SK-N-SH treated with all-trans-retinoic acid at 6 μM for 48 hours (cell line): ENCODE data around the gene ADAMTS20.

ENCODE experiments used
- ATAC-seq: fragments of 200-7000 bp; cut with Tn5 transposase; 3 replicates; pipeline ENCODE4 v1.9.1; 2020; ENCODE audit warnings: mild to moderate bottlenecking, moderate library complexity
- ARNTL ChIP-seq: fragments of 450-650 bp; formaldehyde crosslinking; IDR thresholded peaks from 2 replicates; pipeline ENCODE4 v1.5.0; 2020; ENCODE audit warnings: low read depth, mild to moderate bottlenecking, moderate library complexity, borderline replicate concordance
- BACH2 ChIP-seq: fragments of 250-450 bp; sonication (Bioruptor Pico); IDR thresholded peaks from 2 replicates; pipeline ENCODE4 v1.9.0; 2021; ENCODE audit warnings: mild to moderate bottlenecking, borderline replicate concordance
- ESRRG ChIP-seq: fragments of 250-450 bp; sonication (Bioruptor Pico); IDR thresholded peaks from 2 replicates; pipeline ENCODE4 v1.6.1; 2021; ENCODE audit warnings: mild to moderate bottlenecking
- GLIS3 ChIP-seq: fragments of 250-450 bp; sonication (Bioruptor Pico); IDR thresholded peaks from 2 replicates; pipeline ENCODE4 v1.5.0; 2020; ENCODE audit warnings: mild to moderate bottlenecking, moderate library complexity
- ISL1 ChIP-seq: fragments of 250-450 bp; sonication (Bioruptor Pico); IDR thresholded peaks from 2 replicates; pipeline ENCODE4 v2.1.2; 2022; ENCODE audit warnings: mild to moderate bottlenecking, moderate library complexity
- OSR1 ChIP-seq: fragments of 250-450 bp; sonication (Bioruptor Pico); IDR thresholded peaks from 2 replicates; pipeline ENCODE4 v1.8.0; 2022; ENCODE audit warnings: moderate library complexity, mild to moderate bottlenecking, inconsistent platforms
- PPARA ChIP-seq: fragments of 250-450 bp; sonication (Bioruptor Pico); IDR thresholded peaks from 2 replicates; pipeline ENCODE4 v1.5.0; 2020; ENCODE audit warnings: mild to moderate bottlenecking, borderline replicate concordance
- RARB ChIP-seq: fragments of 250-450 bp; sonication (Bioruptor Pico); IDR thresholded peaks from 2 replicates; pipeline ENCODE4 v1.8.0; 2021; ENCODE audit warnings: mild to moderate bottlenecking, moderate library complexity
- SNAI2 ChIP-seq: fragments of 250-450 bp; sonication (Bioruptor Pico); IDR thresholded peaks from 2 replicates; pipeline ENCODE4 v1.5.0; 2020; ENCODE audit warnings: mild to moderate bottlenecking, moderate library complexity
- TCF4 ChIP-seq: fragments of 250-450 bp; sonication (Bioruptor Pico); IDR thresholded peaks from 2 replicates; pipeline ENCODE4 v1.8.0; 2021; ENCODE audit warnings: mild to moderate bottlenecking, moderate library complexity, borderline replicate concordance
- TOX ChIP-seq: fragments of 250-450 bp; sonication (Bioruptor Pico); IDR thresholded peaks from 2 replicates; pipeline ENCODE4 v1.8.0; 2021; ENCODE audit warnings: mild to moderate bottlenecking, moderate library complexity, borderline replicate concordance
- ZC3H10 ChIP-seq: fragments of 250-450 bp; sonication (Bioruptor Pico); IDR thresholded peaks from 2 replicates; pipeline ENCODE4 v1.5.1; 2021; ENCODE audit warnings: mild to moderate bottlenecking, moderate library complexity
- ZFP30 ChIP-seq: fragments of 450-650 bp; formaldehyde crosslinking; IDR thresholded peaks from 2 replicates; pipeline ENCODE4 v1.5.0; 2022; ENCODE audit warnings: mild to moderate bottlenecking, moderate library complexity
- ZNF565 ChIP-seq: fragments of 450-650 bp; formaldehyde crosslinking; conservative IDR thresholded peaks from 2 replicates; pipeline ENCODE4 v1.5.0; 2020; ENCODE audit warnings: low read depth, mild to moderate bottlenecking, moderate library complexity
- ZNF70 ChIP-seq: fragments of 450-650 bp; formaldehyde crosslinking; IDR thresholded peaks from 2 replicates; pipeline ENCODE4 v1.5.0; 2020; ENCODE audit warnings: mild to moderate bottlenecking, moderate library complexity
- ZNF8 ChIP-seq: fragments of 450-650 bp; formaldehyde crosslinking; IDR thresholded peaks from 2 replicates; pipeline ENCODE4 v1.5.0; 2020; ENCODE audit warnings: mild to moderate bottlenecking, moderate library complexity
- TF ChIP-seq, protein P1 (sequence below): fragments of 250-450 bp; sonication (Bioruptor Pico); IDR thresholded peaks from 2 replicates; pipeline ENCODE4 v1.5.1; 2021; ENCODE audit warnings: mild to moderate bottlenecking, moderate library complexity
- TF ChIP-seq, protein P2 (sequence below): fragments of 250-450 bp; sonication (Bioruptor Pico); IDR thresholded peaks from 2 replicates; pipeline ENCODE4 v1.5.0; 2020; ENCODE audit warnings: mild to moderate bottlenecking, moderate library complexity
- TF ChIP-seq, protein P3 (sequence below): fragments of 250-450 bp; sonication (Bioruptor Pico); IDR thresholded peaks from 2 replicates; pipeline ENCODE4 v1.8.0; 2020; ENCODE audit warnings: mild to moderate bottlenecking, moderate library complexity, borderline replicate concordance
- TF ChIP-seq, protein P4 (sequence below): fragments of 250-450 bp; sonication (Bioruptor Pico); IDR thresholded peaks from 2 replicates; pipeline ENCODE4 v1.8.0; 2021; ENCODE audit warnings: low read depth, mild to moderate bottlenecking, moderate library complexity, borderline replicate concordance

ADAMTS20 gene, protein sequence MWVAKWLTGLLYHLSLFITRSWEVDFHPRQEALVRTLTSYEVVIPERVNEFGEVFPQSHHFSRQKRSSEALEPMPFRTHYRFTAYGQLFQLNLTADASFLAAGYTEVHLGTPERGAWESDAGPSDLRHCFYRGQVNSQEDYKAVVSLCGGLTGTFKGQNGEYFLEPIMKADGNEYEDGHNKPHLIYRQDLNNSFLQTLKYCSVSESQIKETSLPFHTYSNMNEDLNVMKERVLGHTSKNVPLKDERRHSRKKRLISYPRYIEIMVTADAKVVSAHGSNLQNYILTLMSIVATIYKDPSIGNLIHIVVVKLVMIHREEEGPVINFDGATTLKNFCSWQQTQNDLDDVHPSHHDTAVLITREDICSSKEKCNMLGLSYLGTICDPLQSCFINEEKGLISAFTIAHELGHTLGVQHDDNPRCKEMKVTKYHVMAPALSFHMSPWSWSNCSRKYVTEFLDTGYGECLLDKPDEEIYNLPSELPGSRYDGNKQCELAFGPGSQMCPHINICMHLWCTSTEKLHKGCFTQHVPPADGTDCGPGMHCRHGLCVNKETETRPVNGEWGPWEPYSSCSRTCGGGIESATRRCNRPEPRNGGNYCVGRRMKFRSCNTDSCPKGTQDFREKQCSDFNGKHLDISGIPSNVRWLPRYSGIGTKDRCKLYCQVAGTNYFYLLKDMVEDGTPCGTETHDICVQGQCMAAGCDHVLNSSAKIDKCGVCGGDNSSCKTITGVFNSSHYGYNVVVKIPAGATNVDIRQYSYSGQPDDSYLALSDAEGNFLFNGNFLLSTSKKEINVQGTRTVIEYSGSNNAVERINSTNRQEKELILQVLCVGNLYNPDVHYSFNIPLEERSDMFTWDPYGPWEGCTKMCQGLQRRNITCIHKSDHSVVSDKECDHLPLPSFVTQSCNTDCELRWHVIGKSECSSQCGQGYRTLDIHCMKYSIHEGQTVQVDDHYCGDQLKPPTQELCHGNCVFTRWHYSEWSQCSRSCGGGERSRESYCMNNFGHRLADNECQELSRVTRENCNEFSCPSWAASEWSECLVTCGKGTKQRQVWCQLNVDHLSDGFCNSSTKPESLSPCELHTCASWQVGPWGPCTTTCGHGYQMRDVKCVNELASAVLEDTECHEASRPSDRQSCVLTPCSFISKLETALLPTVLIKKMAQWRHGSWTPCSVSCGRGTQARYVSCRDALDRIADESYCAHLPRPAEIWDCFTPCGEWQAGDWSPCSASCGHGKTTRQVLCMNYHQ (N-terminal part only)

DNA sequence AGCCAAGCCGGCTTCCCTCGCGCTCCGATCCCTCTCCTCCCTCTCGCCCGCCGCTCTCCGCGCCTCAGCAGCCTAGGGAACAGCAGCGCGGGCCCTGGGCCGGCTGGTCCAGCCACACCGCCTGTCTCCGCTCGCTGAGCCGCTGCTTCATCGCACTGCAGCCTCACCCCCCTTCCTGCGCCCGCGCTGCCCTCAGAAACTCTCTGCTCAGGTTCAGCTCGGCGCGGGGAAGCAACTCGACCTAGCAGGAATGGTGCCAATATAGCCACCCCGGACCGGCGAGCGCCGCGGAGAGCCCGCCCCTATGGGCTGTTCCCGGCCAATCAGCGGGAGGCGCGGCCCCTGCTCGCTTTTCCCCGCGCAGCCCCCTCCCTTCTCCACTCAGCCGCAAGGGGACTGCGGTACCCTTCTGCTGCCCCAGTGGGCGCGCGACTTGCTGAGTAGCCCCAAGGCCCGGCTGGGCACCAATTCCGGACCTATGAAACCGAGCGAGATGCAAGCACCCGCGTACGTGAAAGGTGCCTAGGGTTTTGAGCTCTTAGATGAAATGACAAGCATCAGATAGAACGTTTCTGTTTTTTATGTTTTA lies at the start of gene ADAMTS20:
ADAMTS20 (minus strand) TSS at position 233 of the 589 bp plus-strand sequence. CDS start 282 bp downstream, outside the sequence.
- ATAC-seq, result peak; percentile 80
- no peak for TF ChIP-seq ZNF70 (CRISPR knock-in tag)

DNA sequence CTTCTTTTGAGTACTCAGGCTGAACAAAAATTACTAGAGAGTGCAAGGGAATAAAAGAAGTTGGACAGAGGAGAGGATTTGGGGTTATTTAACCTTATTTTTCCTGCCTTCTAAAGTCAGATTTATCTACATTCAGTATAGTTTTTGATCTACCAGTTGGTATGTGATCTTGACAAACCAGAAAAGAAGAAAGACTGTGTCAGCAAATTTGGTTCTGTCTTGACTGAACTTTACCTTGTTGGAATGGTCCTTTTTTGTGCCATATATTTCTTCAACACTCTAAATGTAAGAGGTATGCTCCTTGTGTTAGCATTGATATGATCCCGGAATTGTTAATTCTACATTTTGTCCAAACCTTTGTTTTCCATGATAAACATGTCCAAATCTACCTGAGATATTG lies 47.7 kb upstream of the ADAMTS20 start:
- no peak for TF ChIP-seq RARB (CRISPR knock-in tag)
- no peak for TF ChIP-seq TCF4 (CRISPR knock-in tag)
- TF ChIP-seq ZC3H10 (CRISPR knock-in tag), result no peak
- no peak for TF ChIP-seq ZNF70 (CRISPR knock-in tag)
- TF ChIP-seq OSR1 (CRISPR knock-in tag), result no peak
- no peak for TF ChIP-seq ZNF565 (CRISPR knock-in tag)
- no peak for TF ChIP-seq GLIS3 (CRISPR knock-in tag)
- no peak for TF ChIP-seq PPARA (CRISPR knock-in tag)
- TF ChIP-seq, protein P1, sequence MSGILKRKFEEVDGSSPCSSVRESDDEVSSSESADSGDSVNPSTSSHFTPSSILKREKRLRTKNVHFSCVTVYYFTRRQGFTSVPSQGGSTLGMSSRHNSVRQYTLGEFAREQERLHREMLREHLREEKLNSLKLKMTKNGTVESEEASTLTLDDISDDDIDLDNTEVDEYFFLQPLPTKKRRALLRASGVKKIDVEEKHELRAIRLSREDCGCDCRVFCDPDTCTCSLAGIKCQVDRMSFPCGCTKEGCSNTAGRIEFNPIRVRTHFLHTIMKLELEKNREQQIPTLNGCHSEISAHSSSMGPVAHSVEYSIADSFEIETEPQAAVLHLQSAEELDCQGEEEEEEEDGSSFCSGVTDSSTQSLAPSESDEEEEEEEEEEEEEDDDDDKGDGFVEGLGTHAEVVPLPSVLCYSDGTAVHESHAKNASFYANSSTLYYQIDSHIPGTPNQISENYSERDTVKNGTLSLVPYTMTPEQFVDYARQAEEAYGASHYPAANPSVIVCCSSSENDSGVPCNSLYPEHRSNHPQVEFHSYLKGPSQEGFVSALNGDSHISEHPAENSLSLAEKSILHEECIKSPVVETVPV, result no peak
- no peak for TF ChIP-seq SNAI2 (CRISPR knock-in tag)
- no peak for ATAC-seq

DNA sequence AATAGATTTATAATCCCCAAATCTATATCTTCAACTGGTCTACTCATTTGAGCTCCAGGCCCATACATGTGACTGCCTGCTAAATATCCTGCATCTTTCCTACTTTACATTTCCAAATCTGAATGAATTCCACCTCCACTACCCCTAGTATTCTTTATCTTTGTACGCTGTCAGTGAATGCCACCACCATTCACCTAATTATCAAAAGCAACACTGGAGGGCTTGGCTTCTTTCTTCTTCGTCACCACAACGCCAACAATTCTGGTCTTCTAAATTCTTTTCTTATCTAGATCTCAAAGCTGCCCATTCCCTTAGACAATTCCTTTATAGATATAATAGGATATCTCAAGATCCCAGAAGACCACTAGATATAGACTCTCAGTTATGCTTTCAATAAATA lies 47.1 kb upstream of the ADAMTS20 start:
- ATAC-seq, result no peak
- TF ChIP-seq, protein P1, result no peak

DNA sequence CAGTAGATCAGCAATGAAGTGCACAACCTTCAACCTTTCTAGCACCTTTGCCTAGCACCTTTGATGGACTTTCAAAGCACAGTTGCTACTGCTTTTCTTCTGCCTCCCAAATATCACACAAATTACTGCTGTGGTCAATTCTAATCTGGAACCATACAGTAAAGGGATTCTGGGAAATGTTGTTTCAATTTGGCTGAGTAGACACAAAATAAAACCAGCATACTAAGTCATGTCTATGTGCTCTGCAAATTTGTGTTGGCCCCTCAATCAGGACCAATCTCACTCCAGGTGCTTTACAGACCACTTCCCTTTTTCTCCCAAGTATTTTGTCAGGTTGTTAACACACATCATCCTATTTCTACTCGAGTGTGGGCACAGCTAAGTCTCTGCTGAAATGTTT lies 38.3 kb upstream of the ADAMTS20 start:
- no peak for TF ChIP-seq PPARA (CRISPR knock-in tag)
- TF ChIP-seq TOX (CRISPR knock-in tag), result no peak
- TF ChIP-seq ZNF8, result no peak
- TF ChIP-seq ARNTL (CRISPR knock-in tag), result no peak
- TF ChIP-seq BACH2 (CRISPR knock-in tag), result no peak
- TF ChIP-seq, protein P1, result no peak
- TF ChIP-seq, protein P2, sequence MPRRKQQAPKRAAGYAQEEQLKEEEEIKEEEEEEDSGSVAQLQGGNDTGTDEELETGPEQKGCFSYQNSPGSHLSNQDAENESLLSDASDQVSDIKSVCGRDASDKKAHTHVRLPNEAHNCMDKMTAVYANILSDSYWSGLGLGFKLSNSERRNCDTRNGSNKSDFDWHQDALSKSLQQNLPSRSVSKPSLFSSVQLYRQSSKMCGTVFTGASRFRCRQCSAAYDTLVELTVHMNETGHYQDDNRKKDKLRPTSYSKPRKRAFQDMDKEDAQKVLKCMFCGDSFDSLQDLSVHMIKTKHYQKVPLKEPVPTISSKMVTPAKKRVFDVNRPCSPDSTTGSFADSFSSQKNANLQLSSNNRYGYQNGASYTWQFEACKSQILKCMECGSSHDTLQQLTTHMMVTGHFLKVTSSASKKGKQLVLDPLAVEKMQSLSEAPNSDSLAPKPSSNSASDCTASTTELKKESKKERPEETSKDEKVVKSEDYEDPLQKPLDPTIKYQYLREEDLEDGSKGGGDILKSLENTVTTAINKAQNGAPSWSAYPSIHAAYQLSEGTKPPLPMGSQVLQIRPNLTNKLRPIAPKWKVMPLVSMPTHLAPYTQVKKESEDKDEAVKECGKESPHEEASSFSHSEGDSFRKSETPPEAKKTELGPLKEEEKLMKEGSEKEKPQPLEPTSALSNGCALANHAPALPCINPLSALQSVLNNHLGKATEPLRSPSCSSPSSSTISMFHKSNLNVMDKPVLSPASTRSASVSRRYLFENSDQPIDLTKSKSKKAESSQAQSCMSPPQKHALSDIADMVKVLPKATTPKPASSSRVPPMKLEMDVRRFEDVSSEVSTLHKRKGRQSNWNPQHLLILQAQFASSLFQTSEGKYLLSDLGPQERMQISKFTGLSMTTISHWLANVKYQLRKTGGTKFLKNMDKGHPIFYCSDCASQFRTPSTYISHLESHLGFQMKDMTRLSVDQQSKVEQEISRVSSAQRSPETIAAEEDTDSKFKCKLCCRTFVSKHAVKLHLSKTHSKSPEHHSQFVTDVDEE (CRISPR knock-in tag), result no peak
- no peak for TF ChIP-seq ESRRG
- no peak for TF ChIP-seq ZNF70 (CRISPR knock-in tag)
- TF ChIP-seq ISL1 (CRISPR knock-in tag), result no peak
- TF ChIP-seq ZFP30 (CRISPR knock-in tag), result no peak
- TF ChIP-seq ZNF565 (CRISPR knock-in tag), result no peak
- no peak for TF ChIP-seq TCF4 (CRISPR knock-in tag)
- TF ChIP-seq SNAI2 (CRISPR knock-in tag), result no peak
- TF ChIP-seq, protein P3, sequence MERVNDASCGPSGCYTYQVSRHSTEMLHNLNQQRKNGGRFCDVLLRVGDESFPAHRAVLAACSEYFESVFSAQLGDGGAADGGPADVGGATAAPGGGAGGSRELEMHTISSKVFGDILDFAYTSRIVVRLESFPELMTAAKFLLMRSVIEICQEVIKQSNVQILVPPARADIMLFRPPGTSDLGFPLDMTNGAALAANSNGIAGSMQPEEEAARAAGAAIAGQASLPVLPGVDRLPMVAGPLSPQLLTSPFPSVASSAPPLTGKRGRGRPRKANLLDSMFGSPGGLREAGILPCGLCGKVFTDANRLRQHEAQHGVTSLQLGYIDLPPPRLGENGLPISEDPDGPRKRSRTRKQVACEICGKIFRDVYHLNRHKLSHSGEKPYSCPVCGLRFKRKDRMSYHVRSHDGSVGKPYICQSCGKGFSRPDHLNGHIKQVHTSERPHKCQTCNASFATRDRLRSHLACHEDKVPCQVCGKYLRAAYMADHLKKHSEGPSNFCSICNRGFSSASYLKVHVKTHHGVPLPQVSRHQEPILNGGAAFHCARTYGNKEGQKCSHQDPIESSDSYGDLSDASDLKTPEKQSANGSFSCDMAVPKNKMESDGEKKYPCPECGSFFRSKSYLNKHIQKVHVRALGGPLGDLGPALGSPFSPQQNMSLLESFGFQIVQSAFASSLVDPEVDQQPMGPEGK (CRISPR knock-in tag), result no peak
- TF ChIP-seq, protein P4, sequence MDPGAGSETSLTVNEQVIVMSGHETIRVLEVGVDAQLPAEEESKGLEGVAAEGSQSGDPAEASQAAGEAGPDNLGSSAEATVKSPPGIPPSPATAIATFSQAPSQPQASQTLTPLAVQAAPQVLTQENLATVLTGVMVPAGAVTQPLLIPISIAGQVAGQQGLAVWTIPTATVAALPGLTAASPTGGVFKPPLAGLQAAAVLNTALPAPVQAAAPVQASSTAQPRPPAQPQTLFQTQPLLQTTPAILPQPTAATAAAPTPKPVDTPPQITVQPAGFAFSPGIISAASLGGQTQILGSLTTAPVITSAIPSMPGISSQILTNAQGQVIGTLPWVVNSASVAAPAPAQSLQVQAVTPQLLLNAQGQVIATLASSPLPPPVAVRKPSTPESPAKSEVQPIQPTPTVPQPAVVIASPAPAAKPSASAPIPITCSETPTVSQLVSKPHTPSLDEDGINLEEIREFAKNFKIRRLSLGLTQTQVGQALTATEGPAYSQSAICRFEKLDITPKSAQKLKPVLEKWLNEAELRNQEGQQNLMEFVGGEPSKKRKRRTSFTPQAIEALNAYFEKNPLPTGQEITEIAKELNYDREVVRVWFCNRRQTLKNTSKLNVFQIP (CRISPR knock-in tag), result no peak
- no peak for ATAC-seq
